Body of pancreas (tissue), 4 donors: Measurements from ENCODE around the gene ATP13A2.

Source experiments
- CTCF ChIP-seq, 7 experiments: fragments of 450-650 bp in 4 of 7; fragments of 200-600 bp in 3 of 7; sonication (generic) in 3 of 7; IDR thresholded peaks; one replicate each; pipeline ENCODE4 v1.5.1; 2016 to 2019; ENCODE audit warnings: antibody characterized with exemption in 7 of 7
- POLR2A ChIP-seq, 3 donors: fragments of 450-650 bp; IDR thresholded peaks; one replicate each; pipeline ENCODE4 v1.6.1; 2016; ENCODE audit warnings: antibody characterized with exemption in 3 of 3, mild to moderate bottlenecking in 2 of 3

- TF ChIP-seq POLR2A (IDR thresholded peaks at IDR 0.05) = no peak
- TF ChIP-seq CTCF (IDR thresholded peaks at IDR 0.05) = no peak
Measured at GRCh38 chr1:16968372-16968771, 43.4 kb downstream of the ATP13A2 start.
